Liver (tissue), 9 donors: Measurements from ENCODE around the gene NPAS2. TPM values are rescaled to one million over a fixed set of nuclear protein-coding genes. Genes with fewer than 3 reads are reported as not detected.

Source experiments
- DNase-seq: peaks from one replicate; pipeline ENCODE4 v3.0.0-alpha.2; 2017; ENCODE audit warnings: low spot score
- H3K27ac ChIP-seq, 2 donors: one replicate each; pipeline ENCODE4 v1.7.0; 2013; ENCODE audit warnings: inconsistent platforms in 2 of 2, low read length in 2 of 2, control low read depth in 1 of 2, low read depth in 1 of 2, mild to moderate bottlenecking in 1 of 2
- H3K27me3 ChIP-seq, 4 donors: one replicate each; pipeline versions ENCODE4 v1.6.1 to v1.7.0; 2013; ENCODE audit warnings: low read length in 3 of 4, inconsistent platforms in 1 of 4, mild to moderate bottlenecking in 1 of 4, moderate library complexity in 1 of 4; ENCODE audit not compliant: control insufficient read depth in 4 of 4, insufficient read depth in 4 of 4
- H3K36me3 ChIP-seq, 4 donors: one replicate each; pipeline versions ENCODE4 v1.6.1 to v1.7.0; 2013; ENCODE audit warnings: low read length in 3 of 4, mild to moderate bottlenecking in 3 of 4, low read depth in 1 of 4, moderate library complexity in 1 of 4; ENCODE audit not compliant: control insufficient read depth in 4 of 4, insufficient read depth in 3 of 4
- H3K4me1 ChIP-seq, 4 donors: one replicate each; pipeline versions ENCODE4 v1.6.1 to v1.7.0; 2013; ENCODE audit warnings: low read length in 3 of 4, mild to moderate bottlenecking in 3 of 4, moderate library complexity in 1 of 4; ENCODE audit not compliant: control insufficient read depth in 4 of 4, insufficient read depth in 4 of 4
- H3K4me3 ChIP-seq, 3 donors: one replicate each; pipeline versions ENCODE4 v1.6.1 to v1.7.0; 2013; ENCODE audit warnings: low read length in 3 of 3, control low read depth in 1 of 3, low read depth in 1 of 3, mild to moderate bottlenecking in 1 of 3
- H3K9ac ChIP-seq, 2 donors: one replicate each; pipeline ENCODE4 v1.7.0; 2013; ENCODE audit warnings: low read length in 2 of 2, mild to moderate bottlenecking in 2 of 2, moderate library complexity in 2 of 2, control low read depth in 1 of 2, low read depth in 1 of 2
- H3K9me3 ChIP-seq, 4 donors: one replicate each; pipeline versions ENCODE4 v1.6.1 to v1.7.0; 2013; ENCODE audit warnings: low read length in 3 of 4; ENCODE audit not compliant: control insufficient read depth in 4 of 4
- EGR1 ChIP-seq, 2 donors: IDR thresholded peaks; 2 replicates each; pipeline ENCODE4 v1.6.1; 2016 to 2018; ENCODE audit warnings: antibody characterized with exemption in 2 of 2, low read depth in 2 of 2
- FOXA2 ChIP-seq: IDR thresholded peaks from 2 replicates; pipeline ENCODE4 v1.6.1; 2016; ENCODE audit warnings: antibody characterized with exemption
- GABPA ChIP-seq, 2 donors: IDR thresholded peaks in 1 of 2; conservative IDR thresholded peaks in 1 of 2; 2 replicates each; pipeline ENCODE4 v1.6.1; 2016; ENCODE audit warnings: antibody characterized with exemption in 2 of 2, mild to moderate bottlenecking in 1 of 2, moderate library complexity in 1 of 2
- HNF4A ChIP-seq, 2 donors: conservative IDR thresholded peaks; 2 replicates each; pipeline ENCODE4 v1.6.1; 2016; ENCODE audit warnings: antibody characterized with exemption in 2 of 2, mild to moderate bottlenecking in 2 of 2
- JUND ChIP-seq, 2 donors: IDR thresholded peaks; 2 replicates each; pipeline ENCODE4 v1.6.1; 2016; ENCODE audit warnings: antibody characterized with exemption in 2 of 2
- NR2F2 ChIP-seq: IDR thresholded peaks from 2 replicates; pipeline ENCODE4 v1.6.1; 2016; ENCODE audit warnings: antibody characterized with exemption
- RAD21 ChIP-seq, 2 donors: IDR thresholded peaks; 2 replicates each; pipeline ENCODE4 v1.6.1; 2016; ENCODE audit warnings: antibody characterized with exemption in 2 of 2, mild to moderate bottlenecking in 2 of 2
- SP1 ChIP-seq: IDR thresholded peaks from 2 replicates; pipeline ENCODE4 v1.6.1; 2018; ENCODE audit warnings: antibody characterized with exemption, mild to moderate bottlenecking
- ZBTB33 ChIP-seq: IDR thresholded peaks from 2 replicates; pipeline ENCODE4 v1.6.1; 2016; ENCODE audit warnings: antibody characterized with exemption
- WGBS: extraction: QIAGEN DNeasy Blood & Tissue Kit; methylation state at CpG from one replicate; pipeline ENCODE4 v1.1.7; 2013; 5-methylcytosine and 5-hydroxymethylcytosine counted together
- polyA plus RNA-seq, 2 donors: library from polyadenylated mRNA; stranded (reverse) in 1 of 2; unstranded in 1 of 2; fragments of 200-250 nt in 1 of 2; fragments of >200 nt in 1 of 2; fragmentation: Nextera tagmentation in 1 of 2; extraction: Ambion mirVana in 1 of 2; gene quantifications; one replicate each; pipeline versions ENCODE4 v1.2.1 to v1.2.3, GENCODE V29; 2013 to 2015
- total RNA-seq, 2 donors: library from RNA; depleted of rRNA; stranded (reverse); fragments of >200 nt; gene quantifications; one replicate each; pipeline ENCODE4 v1.2.3, GENCODE V29; 2014
- TF ChIP-seq, protein P1 (sequence below): fragments of 150-350 bp; IDR thresholded peaks from 2 replicates; pipeline ENCODE4 v1.5.1; 2017; ENCODE audit warnings: improper control_type of control experiment, low read depth, low read length; ENCODE audit not compliant: missing input control
- donor health status: healthy.
- donor health status: healthy.
- donor health status: healthy.
- donor health status: healthy.
- donor health status: healthy.

The NPAS2 gene
- total and polyA plus RNA-seq, 4 donors = 0.33 to 24.3 (median 6.6) TPM

DNA sequence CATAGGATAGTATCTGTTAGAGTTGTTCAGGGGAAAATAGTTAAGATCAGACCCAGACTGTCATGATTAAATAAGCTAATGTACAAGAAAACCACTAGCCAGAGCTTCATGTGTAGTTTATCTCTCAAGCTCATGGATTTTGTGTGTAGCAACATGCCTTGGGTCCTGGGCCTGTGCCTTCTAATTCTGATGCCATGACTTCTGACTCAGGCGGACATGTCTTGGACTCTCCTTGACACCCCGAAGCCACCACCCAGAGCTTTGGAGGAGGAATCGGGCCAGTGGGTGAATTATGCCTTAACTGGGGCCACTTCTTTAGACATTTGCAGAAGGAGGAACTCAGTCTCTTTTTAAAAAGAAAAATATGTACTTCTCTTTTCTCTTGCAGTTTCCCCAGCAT lies 68.7 kb downstream of the NPAS2 start (continued):
- TF ChIP-seq, protein P1, sequence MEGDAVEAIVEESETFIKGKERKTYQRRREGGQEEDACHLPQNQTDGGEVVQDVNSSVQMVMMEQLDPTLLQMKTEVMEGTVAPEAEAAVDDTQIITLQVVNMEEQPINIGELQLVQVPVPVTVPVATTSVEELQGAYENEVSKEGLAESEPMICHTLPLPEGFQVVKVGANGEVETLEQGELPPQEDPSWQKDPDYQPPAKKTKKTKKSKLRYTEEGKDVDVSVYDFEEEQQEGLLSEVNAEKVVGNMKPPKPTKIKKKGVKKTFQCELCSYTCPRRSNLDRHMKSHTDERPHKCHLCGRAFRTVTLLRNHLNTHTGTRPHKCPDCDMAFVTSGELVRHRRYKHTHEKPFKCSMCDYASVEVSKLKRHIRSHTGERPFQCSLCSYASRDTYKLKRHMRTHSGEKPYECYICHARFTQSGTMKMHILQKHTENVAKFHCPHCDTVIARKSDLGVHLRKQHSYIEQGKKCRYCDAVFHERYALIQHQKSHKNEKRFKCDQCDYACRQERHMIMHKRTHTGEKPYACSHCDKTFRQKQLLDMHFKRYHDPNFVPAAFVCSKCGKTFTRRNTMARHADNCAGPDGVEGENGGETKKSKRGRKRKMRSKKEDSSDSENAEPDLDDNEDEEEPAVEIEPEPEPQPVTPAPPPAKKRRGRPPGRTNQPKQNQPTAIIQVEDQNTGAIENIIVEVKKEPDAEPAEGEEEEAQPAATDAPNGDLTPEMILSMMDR = no peak

DNA sequence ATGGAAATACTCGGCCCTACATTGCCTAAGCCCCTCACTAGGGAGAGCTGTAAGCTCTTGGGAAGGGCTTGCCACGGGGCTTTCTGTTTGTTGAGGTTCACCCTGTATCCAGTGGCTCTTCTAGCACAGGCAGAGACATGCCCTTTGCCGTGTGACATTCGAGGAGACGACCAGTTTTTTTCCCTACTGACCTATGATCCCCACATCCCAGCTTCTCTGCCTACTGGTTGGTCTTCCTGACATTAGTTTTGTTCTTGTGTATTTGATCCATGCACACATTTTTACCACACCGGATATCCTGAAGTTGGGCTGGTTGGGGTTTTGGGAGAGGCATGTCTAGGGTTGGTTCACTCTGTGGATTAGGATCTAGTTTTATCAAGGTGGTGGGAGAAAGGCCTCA lies 69.3 kb downstream of the NPAS2 start:
- Histone ChIP-seq H3K36me3 (no peaks in the 10 kb centered on the region), H3K27ac (no peak overlapping the region), H3K9me3 (no peaks in the 10 kb centered on the region), H3K4me1 (peaks cover 0 to 10% (median 2%) of the 10 kb centered on the region in 4 donors), H3K9ac (no peak overlapping the region), H3K27me3 (no peaks in the 10 kb centered on the region), H3K4me3 (no peak overlapping the region)
- no peak for TF ChIP-seq SP1
- TF ChIP-seq HNF4A (conservative IDR thresholded peaks at IDR 0.05) = no peak
- TF ChIP-seq FOXA2 = no peak
- TF ChIP-seq, protein P1 = no peak
- no peak for TF ChIP-seq GABPA (IDR thresholded peaks at IDR 0.05 in 1 of 2, conservative IDR thresholded peaks at IDR 0.05 in 1 of 2)
- TF ChIP-seq JUND (IDR thresholded peaks at IDR 0.05) = no peak
- no peak for TF ChIP-seq RAD21 (IDR thresholded peaks at IDR 0.05)
- DNase-seq = no peak
- WGBS = 83% methylated on average over 6 of the region's 6 CpGs

- Histone ChIP-seq H3K27me3 (no peaks in the 10 kb centered on the region), H3K4me1 (peaks cover 0 to 15% (median 5%) of the 10 kb centered on the region in 4 donors), H3K9me3 (no peaks in the 10 kb centered on the region), H3K4me3 (no peak overlapping the region), H3K27ac (no peak overlapping the region), H3K9ac (no peak overlapping the region), H3K36me3 (no peaks in the 10 kb centered on the region)
- DNase-seq = no peak
- TF ChIP-seq NR2F2 = no peak
- WGBS = 85% methylated on average over 16 of the region's 16 CpGs
Observed at GRCh38 chr2:100891906-100892642, 72.1 kb downstream of the NPAS2 start.

GRCh38 chr2:100893392-100894104 lies 73.6 kb downstream of the NPAS2 start:
- no peak for DNase-seq
- no peaks in the 10 kb centered on the region for H3K27me3 ChIP-seq
- peaks cover 0 to 12% (median 4%) of the 10 kb centered on the region in 4 donors for H3K4me1 ChIP-seq
- H3K9ac ChIP-seq = no peak overlapping the region
- no peaks in the 10 kb centered on the region for H3K36me3 ChIP-seq
- no peak overlapping the region for H3K27ac ChIP-seq
- H3K9me3 ChIP-seq = no peaks in the 10 kb centered on the region
- 88% methylated on average over 6 of the region's 6 CpGs for whole genome bisulfite sequencing
- H3K4me3 ChIP-seq = no peak overlapping the region
- TF ChIP-seq FOXA2 = no peak
- TF ChIP-seq EGR1 (IDR thresholded peaks at IDR 0.05; ENCODE audit: low read depth in 2 of 2) = no peak
- TF ChIP-seq RAD21 (IDR thresholded peaks at IDR 0.05) = no peak
- TF ChIP-seq ZBTB33 = no peak
